Neural progenitor cell (in vitro differentiated cells): Measurements from ENCODE around the gene BTAF1. TPM values are rescaled to one million over a fixed set of nuclear protein-coding genes. Genes with fewer than 3 reads are reported as not detected.

ENCODE experiments used
- DNase-seq: peaks from one replicate; pipeline ENCODE4 v3.0.0-alpha.2; 2016; ENCODE audit warnings: low spot score
- H2AFZ ChIP-seq: fragments of 200-600 bp; sonication (generic); replicated peaks from 2 replicates; pipeline ENCODE4 v1.6.1; 2016; ENCODE audit warnings: antibody characterized with exemption
- H3F3A ChIP-seq: fragments of 200-600 bp; sonication (generic); 2 replicates; pipeline ENCODE4 v1.6.1; 2016; ENCODE audit warnings: antibody characterized with exemption, low read depth
- H3K27ac ChIP-seq: fragments of 200-600 bp; sonication (generic); 2 replicates; pipeline ENCODE4 v1.5.1; 2016; ENCODE audit warnings: mild to moderate bottlenecking
- H3K27me3 ChIP-seq: fragments of 200-600 bp; sonication (generic); 2 replicates; pipeline ENCODE4 v1.6.1; 2016; ENCODE audit warnings: mild to moderate bottlenecking, moderate library complexity
- H3K36me3 ChIP-seq: fragments of 200-600 bp; sonication (generic); 2 replicates; pipeline ENCODE4 v1.5.1; 2016
- H3K4me1 ChIP-seq: fragments of 200-600 bp; sonication (generic); 2 replicates; pipeline ENCODE4 v1.6.1; 2016; ENCODE audit warnings: mixed run types
- H3K4me2 ChIP-seq: fragments of 200-600 bp; sonication (generic); 2 replicates; pipeline ENCODE4 v1.6.1; 2016
- H3K4me3 ChIP-seq: fragments of 200-600 bp; sonication (generic); 2 replicates; pipeline ENCODE4 v1.5.1; 2016
- H3K79me2 ChIP-seq: fragments of 200-600 bp; sonication (generic); 2 replicates; pipeline ENCODE4 v1.6.1; 2016; ENCODE audit warnings: low read depth
- H3K9ac ChIP-seq: fragments of 200-600 bp; sonication (generic); 2 replicates; pipeline ENCODE4 v1.6.1; 2016
- H3K9me3 ChIP-seq: fragments of 200-600 bp; sonication (generic); 2 replicates; pipeline ENCODE4 v1.5.1; 2016; ENCODE audit warnings: low read depth
- H4K20me1 ChIP-seq: fragments of 200-600 bp; sonication (generic); 2 replicates; pipeline ENCODE4 v1.6.1; 2016; ENCODE audit warnings: low read depth
- H3K27ac Mint-ChIP-seq: 3 replicates; pipeline ENCODE4 v1.8.0; 2021; ENCODE audit warnings: mixed read lengths
- H3K27me3 Mint-ChIP-seq: 2 replicates; pipeline ENCODE4 v1.8.0; 2022; ENCODE audit warnings: low read depth, mild to moderate bottlenecking, inconsistent platforms, moderate library complexity, mixed read lengths; ENCODE audit not compliant: insufficient read depth
- H3K36me3 Mint-ChIP-seq: 3 replicates; pipeline ENCODE4 v1.8.0; 2021; ENCODE audit warnings: mixed read lengths
- H3K4me1 Mint-ChIP-seq: 3 replicates; pipeline ENCODE4 v1.8.0; 2021; ENCODE audit warnings: mixed read lengths
- H3K4me3 Mint-ChIP-seq: 3 replicates; pipeline ENCODE4 v1.8.0; 2021; ENCODE audit warnings: mild to moderate bottlenecking, moderate library complexity, mixed read lengths
- H3K9me3 Mint-ChIP-seq: 3 replicates; pipeline ENCODE4 v1.8.0; 2020; ENCODE audit warnings: mixed read lengths
- EZH2 ChIP-seq: fragments of 200-600 bp; sonication (generic); IDR thresholded peaks from 2 replicates; pipeline ENCODE4 v1.6.1; 2017; ENCODE audit warnings: antibody characterized with exemption, mild to moderate bottlenecking, moderate library complexity
- EZH2phosphoT487 ChIP-seq: fragments of 200-600 bp; sonication (generic); IDR thresholded peaks from 2 replicates; pipeline ENCODE4 v1.6.1; 2017; ENCODE audit warnings: antibody characterized with exemption
- small RNA-seq: library from RNA; depleted of rRNA; stranded (forward); fragments of <200 nt; gene quantifications from one replicate; pipeline ENCODE3, GENCODE V24; 2015
- total RNA-seq: library from RNA; depleted of rRNA; stranded (reverse); fragments of >200 nt; gene quantifications from 2 replicates; pipeline ENCODE4 v1.2.3, GENCODE V29; 2015; ENCODE audit warnings: low replicate concordance
- TF ChIP-seq, protein P1 (sequence below): fragments of 200-600 bp; sonication (generic); IDR thresholded peaks from 2 replicates; pipeline ENCODE4 v1.5.1; 2017; ENCODE audit warnings: antibody characterized with exemption, mild to moderate bottlenecking

The BTAF1 gene
- total RNA-seq, 1 donor from 2014 or later: 127 TPM

DNA sequence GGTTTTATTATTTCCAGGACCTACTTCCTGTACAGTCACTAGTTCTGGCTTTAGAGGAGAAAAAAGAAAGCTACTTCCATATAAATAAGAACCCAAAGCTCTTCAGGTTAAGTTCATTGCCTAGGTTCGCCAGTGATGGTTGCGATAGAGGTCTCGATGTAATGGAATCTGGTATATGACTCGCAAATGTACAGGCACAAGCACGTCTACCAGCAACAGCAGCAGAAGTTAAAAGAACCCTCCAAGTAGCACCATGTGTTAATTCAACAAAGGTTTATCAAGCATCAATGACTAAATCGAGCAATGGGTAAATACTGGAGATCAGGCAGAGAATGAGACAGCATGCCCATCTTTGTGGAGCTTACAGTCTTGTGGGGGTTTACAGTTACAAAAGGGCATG lies 155.4 kb downstream of the BTAF1 start:
- Histone ChIP-seq H3K4me3 (no peak overlapping the region), H3K79me2 (no peaks in the 10 kb centered on the region), H3K36me3 (no peaks in the 10 kb centered on the region), H4K20me1 (no peaks in the 10 kb centered on the region), H3K9ac (no peak overlapping the region), H2AFZ (no peak overlapping the region), H3K9me3 (no peaks in the 10 kb centered on the region), H3K27me3 (no peaks in the 10 kb centered on the region), H3K4me1 (no peaks in the 10 kb centered on the region), H3K4me2 (no peak overlapping the region), H3K27ac (no peak overlapping the region), H3F3A (no peaks in the 10 kb centered on the region)
- TF ChIP-seq, protein P1, sequence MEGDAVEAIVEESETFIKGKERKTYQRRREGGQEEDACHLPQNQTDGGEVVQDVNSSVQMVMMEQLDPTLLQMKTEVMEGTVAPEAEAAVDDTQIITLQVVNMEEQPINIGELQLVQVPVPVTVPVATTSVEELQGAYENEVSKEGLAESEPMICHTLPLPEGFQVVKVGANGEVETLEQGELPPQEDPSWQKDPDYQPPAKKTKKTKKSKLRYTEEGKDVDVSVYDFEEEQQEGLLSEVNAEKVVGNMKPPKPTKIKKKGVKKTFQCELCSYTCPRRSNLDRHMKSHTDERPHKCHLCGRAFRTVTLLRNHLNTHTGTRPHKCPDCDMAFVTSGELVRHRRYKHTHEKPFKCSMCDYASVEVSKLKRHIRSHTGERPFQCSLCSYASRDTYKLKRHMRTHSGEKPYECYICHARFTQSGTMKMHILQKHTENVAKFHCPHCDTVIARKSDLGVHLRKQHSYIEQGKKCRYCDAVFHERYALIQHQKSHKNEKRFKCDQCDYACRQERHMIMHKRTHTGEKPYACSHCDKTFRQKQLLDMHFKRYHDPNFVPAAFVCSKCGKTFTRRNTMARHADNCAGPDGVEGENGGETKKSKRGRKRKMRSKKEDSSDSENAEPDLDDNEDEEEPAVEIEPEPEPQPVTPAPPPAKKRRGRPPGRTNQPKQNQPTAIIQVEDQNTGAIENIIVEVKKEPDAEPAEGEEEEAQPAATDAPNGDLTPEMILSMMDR: no peak
- TF ChIP-seq EZH2phosphoT487 (no peak), EZH2 (no peak)
- no peaks in the 10 kb centered on the region for H3K36me3 Mint-ChIP-seq
- peaks cover 3% of the 10 kb centered on the region for H3K4me1 Mint-ChIP-seq
- no peaks in the 10 kb centered on the region for H3K27me3 Mint-ChIP-seq
- DNase-seq: no peak
- no peak overlapping the region for H3K4me3 Mint-ChIP-seq
- no peaks in the 10 kb centered on the region for H3K9me3 Mint-ChIP-seq
- H3K27ac Mint-ChIP-seq: no peak overlapping the region

Small RNA genes within 50 kb of the gene (small RNA-seq; reads per million reads assigned to genes)
- gene AL359198.2 (not detected), gene RF00402 (not detected)

Other genes with a start within 250 kb of the BTAF1 start
- gene TNKS2, start 125.3 kb upstream of the BTAF1 start, total RNA-seq: 47.2 and 53.4 TPM in 2 replicates
- 14.0 and 27.6 TPM in 2 replicates for gene FGFBP3, start 14.3 kb upstream of the BTAF1 start, total RNA-seq